Activated naive CD4-positive, alpha-beta T cell treated with anti-CD3 and anti-CD28 coated beads, Interleukin-2, amount 10 ng/mL, durations not matched to agents 7 days and 5 days (primary cell): Measurements from ENCODE around the gene PDLIM1.

Experiments used
- CTCF ChIA-PET: fragments of 350-600 bp; sonication (Branson Sonifier 250); formaldehyde crosslinking; loops from one replicate; lab custom pipeline; 2021; ENCODE audit warnings: antibody characterized with exemption; lab: Charles Lee
- DNase-seq: peaks from one replicate; pipeline ENCODE4 v3.0.0-alpha.2; 2020
- H3K27ac Mint-ChIP-seq: one replicate; pipeline ENCODE4 v1.8.0; 2021; ENCODE audit warnings: mild to moderate bottlenecking, moderate library complexity, mixed read lengths
- H3K27me3 Mint-ChIP-seq: one replicate; pipeline ENCODE4 v1.8.0; 2021; ENCODE audit warnings: mild to moderate bottlenecking, mixed read lengths
- H3K36me3 Mint-ChIP-seq: one replicate; pipeline ENCODE4 v1.8.0; 2021; ENCODE audit warnings: mixed read lengths
- H3K4me1 Mint-ChIP-seq: one replicate; pipeline ENCODE4 v1.8.0; 2021; ENCODE audit warnings: mixed read lengths
- H3K4me3 Mint-ChIP-seq: one replicate; pipeline ENCODE4 v1.8.0; 2021; ENCODE audit warnings: mild to moderate bottlenecking, moderate library complexity, mixed read lengths
- H3K9me3 Mint-ChIP-seq: one replicate; pipeline ENCODE4 v1.8.0; 2021; ENCODE audit warnings: mixed read lengths

The PDLIM1 gene

GRCh38 chr10:95276367-95277200, 14.2 kb downstream of the PDLIM1 start:
- Mint-ChIP-seq H3K36me3 (no peaks in the 10 kb centered on the region), H3K4me1 (peaks cover 3% of the 10 kb centered on the region)
- DNase-seq: no peak

GRCh38 chr10:95275726-95276366, 15.0 kb downstream of the PDLIM1 start:
- peaks cover 5% of the 10 kb centered on the region for H3K27me3 Mint-ChIP-seq
- DNase-seq: no peak
- peaks cover 3% of the 10 kb centered on the region for H3K4me1 Mint-ChIP-seq
- H3K27ac Mint-ChIP-seq: no peak overlapping the region
- no peaks in the 10 kb centered on the region for H3K9me3 Mint-ChIP-seq
- CTCF ChIA-PET: interaction anchor here (1.0 kb wide), 1 partner anchor 11 kb away, joined by 4 read pairs; no protein-coding TSS in a partner anchor
- H3K4me3 Mint-ChIP-seq: no peak overlapping the region
- H3K36me3 Mint-ChIP-seq: no peaks in the 10 kb centered on the region

More at GRCh38 chr10:95276367-95277200, 14.2 kb downstream of the PDLIM1 start:
- CTCF ChIA-PET: interaction anchor here (1.0 to 1.6 kb wide), 2 partner anchors 11 to 31 kb away, joined by 4 read pairs; no protein-coding TSS in a partner anchor
- Mint-ChIP-seq H3K27ac (no peak overlapping the region), H3K27me3 (peaks cover 5% of the 10 kb centered on the region), H3K4me3 (no peak overlapping the region), H3K9me3 (no peaks in the 10 kb centered on the region)

- Mint-ChIP-seq H3K4me3 (no peak overlapping the region), H3K36me3 (no peaks in the 10 kb centered on the region), H3K4me1 (peaks cover 3% of the 10 kb centered on the region), H3K27ac (no peak overlapping the region), H3K9me3 (no peaks in the 10 kb centered on the region), H3K27me3 (peaks cover 9% of the 10 kb centered on the region)
- DNase-seq: no peak
- CTCF ChIA-PET: interaction anchor here (1.1 to 1.3 kb wide), 2 partner anchors 9 to 27 kb away, joined by 3 read pairs; no protein-coding TSS in a partner anchor
Measured at GRCh38 chr10:95273393-95274312, 17.1 kb downstream of the PDLIM1 start.

- Mint-ChIP-seq H3K27ac (no peak overlapping the region), H3K36me3 (no peaks in the 10 kb centered on the region), H3K27me3 (peaks cover 12% of the 10 kb centered on the region), H3K9me3 (no peaks in the 10 kb centered on the region), H3K4me1 (no peaks in the 10 kb centered on the region), H3K4me3 (no peak overlapping the region)
- DNase-seq: no peak
- CTCF ChIA-PET: no interaction called here
Measured at GRCh38 chr10:95268438-95268837, 22.4 kb downstream of the PDLIM1 start.

GRCh38 chr10:95267251-95267650, 23.6 kb downstream of the PDLIM1 start:
- Mint-ChIP-seq H3K27me3 (peaks cover 12% of the 10 kb centered on the region), H3K27ac (no peak overlapping the region), H3K9me3 (no peaks in the 10 kb centered on the region), H3K4me1 (no peaks in the 10 kb centered on the region), H3K36me3 (no peaks in the 10 kb centered on the region), H3K4me3 (no peak overlapping the region)
- CTCF ChIA-PET: no interaction called here
- no peak for DNase-seq

- CTCF ChIA-PET: no interaction called here
- Mint-ChIP-seq H3K4me1 (no peaks in the 10 kb centered on the region), H3K9me3 (no peaks in the 10 kb centered on the region), H3K4me3 (no peak overlapping the region), H3K27ac (no peak overlapping the region), H3K36me3 (no peaks in the 10 kb centered on the region), H3K27me3 (peaks cover 12% of the 10 kb centered on the region)
- no peak for DNase-seq
Measured at GRCh38 chr10:95266674-95267095, 24.1 kb downstream of the PDLIM1 start.

GRCh38 chr10:95265572-95265971, 25.2 kb downstream of the PDLIM1 start:
- CTCF ChIA-PET: interaction anchor here (0.6 to 1.7 kb wide), 2 partner anchors 10 to 124 kb away, joined by 3 to 4 read pairs; no protein-coding TSS in a partner anchor
- DNase-seq: no peak
- Mint-ChIP-seq H3K36me3 (no peaks in the 10 kb centered on the region), H3K4me3 (no peak overlapping the region), H3K9me3 (no peaks in the 10 kb centered on the region), H3K4me1 (no peaks in the 10 kb centered on the region), H3K27me3 (peaks cover 12% of the 10 kb centered on the region), H3K27ac (no peak overlapping the region)

GRCh38 chr10:95264227-95265051, 26.4 kb downstream of the PDLIM1 start:
- H3K4me3 Mint-ChIP-seq: no peak overlapping the region
- H3K9me3 Mint-ChIP-seq: no peaks in the 10 kb centered on the region
- no peaks in the 10 kb centered on the region for H3K4me1 Mint-ChIP-seq
- CTCF ChIA-PET: interaction anchor here (0.6 to 1.7 kb wide), 3 partner anchors 10 to 125 kb away, joined by 3 to 4 read pairs (median 3); no protein-coding TSS in a partner anchor
- H3K36me3 Mint-ChIP-seq: no peaks in the 10 kb centered on the region
- H3K27me3 Mint-ChIP-seq: peaks cover 12% of the 10 kb centered on the region
- no peak for DNase-seq
- H3K27ac Mint-ChIP-seq: no peak overlapping the region

GRCh38 chr10:95263864-95264226, 27.0 kb downstream of the PDLIM1 start:
- Mint-ChIP-seq H3K27ac (no peak overlapping the region), H3K4me3 (no peak overlapping the region), H3K9me3 (no peaks in the 10 kb centered on the region), H3K4me1 (no peaks in the 10 kb centered on the region), H3K36me3 (no peaks in the 10 kb centered on the region), H3K27me3 (peaks cover 9% of the 10 kb centered on the region)
- DNase-seq: no peak
- CTCF ChIA-PET: interaction anchor here (0.8 kb wide), 1 partner anchor 10 kb away, joined by 3 read pairs; no protein-coding TSS in a partner anchor

- Mint-ChIP-seq H3K4me3 (no peak overlapping the region), H3K4me1 (no peaks in the 10 kb centered on the region), H3K27ac (no peak overlapping the region), H3K9me3 (no peaks in the 10 kb centered on the region), H3K36me3 (peaks cover 1% of the 10 kb centered on the region), H3K27me3 (peaks cover 4% of the 10 kb centered on the region)
- DNase-seq: no peak
- CTCF ChIA-PET: no interaction called here
Measured at GRCh38 chr10:95262763-95263518, 27.9 kb downstream of the PDLIM1 start.

- no peak for DNase-seq
- H3K4me3 Mint-ChIP-seq: no peak overlapping the region
- CTCF ChIA-PET: no interaction called here
- peaks cover 2% of the 10 kb centered on the region for H3K9me3 Mint-ChIP-seq
- H3K4me1 Mint-ChIP-seq: no peaks in the 10 kb centered on the region
- peaks cover 6% of the 10 kb centered on the region for H3K36me3 Mint-ChIP-seq
- H3K27ac Mint-ChIP-seq: no peak overlapping the region
- H3K27me3 Mint-ChIP-seq: peaks cover 4% of the 10 kb centered on the region
Measured at GRCh38 chr10:95261926-95262325, 28.9 kb downstream of the PDLIM1 start.

- Mint-ChIP-seq H3K36me3 (peaks cover 6% of the 10 kb centered on the region), H3K27me3 (peaks cover 8% of the 10 kb centered on the region), H3K4me3 (no peak overlapping the region), H3K9me3 (peaks cover 2% of the 10 kb centered on the region), H3K27ac (no peak overlapping the region), H3K4me1 (no peaks in the 10 kb centered on the region)
- no peak for DNase-seq
- CTCF ChIA-PET: interaction anchor here (1.1 kb wide), 2 partner anchors 10 to 15 kb away, joined by 3 to 6 read pairs; no protein-coding TSS in a partner anchor
Measured at GRCh38 chr10:95260909-95261552, 29.8 kb downstream of the PDLIM1 start.
